Fibroblast of skin of scalp (primary cell): Measurements from ENCODE around the gene ERCC2.
A peak's percentile ranks its signal among the peaks of the same experiment; 100 is the strongest.
"Not testable (repeated sequence)": the region's sequence is repeated elsewhere in the genome, so short reads cannot be mapped to it uniquely, and the experiment has no call there.

Experiments
- DNase-seq: peaks from one replicate; pipeline ENCODE4 v3.0.0-alpha.2; 2013

The ERCC2 gene

DNA sequence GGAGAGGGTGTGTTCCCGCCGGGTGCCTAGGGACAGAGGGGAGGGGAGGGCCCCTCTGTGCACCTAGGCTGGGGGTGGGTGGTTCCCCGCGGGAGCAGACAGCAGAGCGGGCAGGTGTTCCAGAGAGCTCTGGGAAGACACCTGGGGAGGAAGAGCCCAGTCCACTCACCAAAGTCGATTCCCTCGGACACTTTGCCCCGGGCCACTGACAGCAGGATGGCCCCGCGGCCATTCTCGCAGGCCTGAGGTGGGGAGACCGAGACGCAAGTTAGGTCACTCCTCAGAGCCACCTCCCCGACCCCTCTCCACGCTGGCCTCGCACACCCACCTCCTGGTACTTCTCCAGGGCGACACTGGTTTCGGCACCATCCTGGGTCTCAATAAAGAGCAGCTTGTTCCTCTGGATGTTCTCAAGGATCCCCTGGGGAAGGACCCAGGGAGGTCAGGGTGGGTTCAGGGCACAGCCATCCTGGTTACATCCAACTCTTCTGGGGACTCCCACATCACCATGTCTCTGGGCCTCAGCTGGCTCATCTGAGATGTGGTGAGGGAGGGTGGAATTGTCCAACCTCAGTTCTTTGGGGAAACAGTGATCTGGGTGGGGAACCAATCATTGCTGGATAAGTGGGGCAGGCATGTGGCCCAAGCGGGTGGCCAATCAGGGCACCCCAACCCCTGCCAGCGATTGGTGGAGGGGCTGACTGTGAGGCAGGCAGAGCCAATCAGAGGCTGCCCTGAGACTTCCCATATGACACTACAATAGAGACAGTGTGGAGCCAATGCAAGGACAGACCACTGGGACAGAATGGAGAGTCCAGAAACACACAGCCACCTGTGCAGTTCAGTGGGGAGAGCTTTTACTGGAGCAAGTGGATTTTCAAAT lies 17.2 kb downstream of the ERCC2 start:
- no peak for DNase-seq

DNA sequence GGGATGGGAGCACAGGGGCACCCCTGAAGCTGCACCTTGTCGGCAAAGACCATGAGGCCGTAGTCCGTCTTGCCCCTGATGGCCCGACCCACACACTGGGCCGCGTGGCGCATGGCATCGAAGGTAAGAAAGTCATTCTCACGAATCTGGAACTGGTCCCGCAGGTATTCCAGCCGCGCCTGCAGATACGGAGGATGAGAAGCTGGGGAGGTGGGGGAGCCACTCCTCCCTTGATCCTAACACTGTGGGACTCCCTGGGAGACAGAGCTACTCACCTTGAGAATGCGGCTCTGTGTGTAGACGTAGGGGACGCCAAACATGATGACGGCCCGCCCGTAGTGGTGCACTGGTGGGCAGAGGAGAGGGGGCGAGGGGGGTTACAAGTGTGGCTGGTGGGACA lies 17.9 kb downstream of the ERCC2 start:
- DNase-seq, result no peak

DNA sequence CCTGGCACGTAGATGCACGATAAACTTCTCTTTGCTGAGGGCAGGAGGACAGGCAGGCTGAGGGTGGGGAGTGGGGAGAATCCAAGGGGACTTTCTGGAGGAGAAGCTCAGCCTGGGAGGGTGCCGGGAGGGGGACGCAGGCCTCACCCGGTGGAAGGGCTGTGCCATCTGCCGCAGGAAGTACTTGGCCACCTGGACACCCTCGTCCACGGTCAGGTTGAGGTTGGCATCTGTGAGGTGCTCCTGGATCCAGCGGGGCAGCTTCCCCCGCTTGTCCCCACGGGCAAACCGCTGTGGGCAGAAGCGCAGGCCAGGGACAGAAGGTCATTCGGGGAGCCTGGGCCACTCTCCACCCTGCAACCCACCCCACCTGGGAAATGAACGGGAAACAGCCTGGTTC lies 18.3 kb downstream of the ERCC2 start:
- no peak for DNase-seq

DNA sequence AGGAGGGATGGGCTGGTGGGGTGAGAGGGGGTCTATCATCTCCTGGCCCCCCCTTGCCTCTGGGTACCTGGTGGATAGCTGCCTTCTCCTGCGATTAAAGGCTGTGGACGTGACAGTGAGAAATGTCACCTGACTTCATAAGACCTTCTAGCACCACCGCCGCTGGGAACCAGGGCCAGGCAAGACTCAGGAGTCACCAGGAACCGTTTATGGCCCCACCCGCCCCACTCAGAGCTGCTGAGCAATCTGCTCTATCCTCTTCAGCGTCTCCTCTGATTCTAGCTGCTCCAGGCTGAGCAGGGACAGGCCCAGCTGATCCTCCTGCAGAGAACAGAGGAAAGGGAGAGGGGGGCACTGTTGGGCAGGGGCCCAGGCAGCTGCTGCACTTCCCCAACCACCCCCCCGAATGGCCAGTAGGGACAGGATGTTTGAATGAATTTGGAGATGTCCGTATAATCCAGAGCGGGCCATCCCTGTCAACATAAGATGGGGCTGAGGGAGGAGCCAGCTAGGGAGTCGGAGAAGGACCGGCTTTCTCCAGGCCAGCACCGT lies 18.9 kb downstream of the ERCC2 start:
- no peak for DNase-seq

DNA sequence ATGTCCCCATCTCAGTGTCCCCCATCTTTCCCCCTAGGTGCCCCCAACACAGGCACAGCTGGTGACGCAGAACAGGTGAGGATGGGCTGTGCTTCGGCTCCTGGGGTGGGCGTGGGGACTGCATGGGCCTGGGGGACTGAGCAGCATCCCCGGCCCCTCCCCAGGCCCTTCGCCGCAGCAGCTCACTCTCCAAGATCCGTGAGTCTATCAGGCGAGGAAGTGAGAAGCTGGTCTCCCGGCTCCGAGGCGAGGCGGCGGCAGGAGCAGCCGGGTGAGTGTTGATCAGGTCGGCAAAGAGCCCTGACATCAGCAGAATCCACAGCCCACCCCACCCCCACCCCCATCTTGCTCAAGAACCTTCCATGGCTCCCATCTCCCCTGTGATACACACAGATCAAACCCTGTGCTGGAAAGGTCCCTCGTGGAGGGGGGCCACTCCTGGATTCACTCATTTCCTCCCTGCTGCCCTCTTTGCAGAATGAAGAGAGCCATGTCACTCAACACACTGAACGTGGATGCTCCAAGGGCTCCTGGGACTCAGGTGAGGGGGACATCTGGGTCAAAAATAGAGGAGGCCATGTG lies 19.8 kb downstream of the ERCC2 start:
- DNase-seq, result no peak

DNA sequence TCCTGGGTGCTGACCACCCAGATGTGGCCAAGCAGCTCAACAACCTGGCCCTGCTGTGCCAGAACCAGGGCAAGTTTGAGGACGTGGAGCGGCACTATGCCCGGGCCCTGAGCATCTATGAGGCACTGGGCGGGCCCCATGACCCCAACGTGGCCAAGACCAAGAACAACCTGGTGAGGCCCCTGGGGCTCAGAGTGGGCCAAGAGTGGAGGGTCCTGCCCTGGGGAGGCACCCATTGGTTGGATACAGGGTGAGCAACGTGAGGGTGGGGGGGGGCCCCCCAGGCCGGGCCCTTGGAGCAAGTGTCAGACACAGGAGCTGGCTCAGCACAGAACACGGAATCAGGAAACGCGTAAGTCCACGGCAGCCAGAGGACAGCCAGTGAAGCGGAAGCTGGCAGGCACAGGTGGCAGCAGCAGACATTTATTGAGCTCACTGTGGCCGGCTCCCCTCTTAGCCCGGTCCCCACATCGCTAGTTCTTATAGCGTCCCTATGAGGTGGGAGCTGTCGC lies 20.9 kb downstream of the ERCC2 start:
- no peak for DNase-seq

DNA sequence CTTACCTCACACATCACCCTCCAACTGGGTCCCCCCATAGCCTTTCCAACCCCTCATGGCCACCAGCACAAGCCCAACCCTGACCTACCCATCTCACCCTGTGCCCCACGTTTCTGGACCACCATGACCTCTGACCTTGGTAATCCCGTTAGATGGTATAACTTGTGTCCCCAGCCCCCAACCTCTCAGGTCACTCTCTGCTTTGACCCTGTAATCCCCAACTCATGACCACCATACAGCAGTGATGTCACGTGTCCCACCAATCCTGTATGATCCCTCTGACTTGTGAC lies 21.3 kb downstream of the ERCC2 start:
- DNase-seq, result no peak

DNA sequence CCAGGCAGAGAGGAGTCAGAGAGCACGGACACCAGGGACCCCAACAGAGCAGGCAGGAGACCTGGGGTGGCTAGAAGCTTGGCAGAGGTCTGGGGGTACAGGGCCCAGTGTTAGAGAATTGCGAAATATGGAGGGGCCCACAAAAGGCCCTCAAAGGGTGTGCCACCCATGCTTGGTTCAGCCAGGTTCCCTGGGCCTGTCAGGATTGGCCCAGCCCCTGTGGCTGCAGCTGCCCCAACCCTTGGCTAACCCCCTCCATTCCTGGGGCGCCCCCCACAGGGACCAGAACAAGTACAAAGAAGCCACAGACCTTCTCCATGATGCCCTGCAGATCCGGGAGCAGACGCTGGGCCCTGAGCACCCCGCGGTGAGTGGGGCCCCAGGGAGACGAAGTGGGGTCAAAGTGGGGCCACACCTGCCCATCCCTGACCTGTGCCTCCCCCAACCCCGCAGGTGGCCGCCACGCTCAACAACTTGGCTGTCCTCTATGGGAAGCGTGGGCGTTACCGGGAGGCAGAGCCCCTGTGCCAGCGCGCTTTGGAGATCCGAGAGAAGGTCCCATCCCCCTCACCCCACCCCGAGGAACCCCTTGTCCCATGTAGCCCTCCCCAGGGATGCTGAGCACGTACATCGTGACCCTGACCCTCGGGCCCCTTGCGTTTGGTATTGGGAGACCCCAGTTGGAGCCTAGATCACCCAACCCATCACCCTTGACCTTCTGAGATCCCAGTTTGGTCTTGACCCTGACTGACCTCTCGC lies 21.8 kb downstream of the ERCC2 start:
- DNase-seq, result peak; percentile 19

DNA sequence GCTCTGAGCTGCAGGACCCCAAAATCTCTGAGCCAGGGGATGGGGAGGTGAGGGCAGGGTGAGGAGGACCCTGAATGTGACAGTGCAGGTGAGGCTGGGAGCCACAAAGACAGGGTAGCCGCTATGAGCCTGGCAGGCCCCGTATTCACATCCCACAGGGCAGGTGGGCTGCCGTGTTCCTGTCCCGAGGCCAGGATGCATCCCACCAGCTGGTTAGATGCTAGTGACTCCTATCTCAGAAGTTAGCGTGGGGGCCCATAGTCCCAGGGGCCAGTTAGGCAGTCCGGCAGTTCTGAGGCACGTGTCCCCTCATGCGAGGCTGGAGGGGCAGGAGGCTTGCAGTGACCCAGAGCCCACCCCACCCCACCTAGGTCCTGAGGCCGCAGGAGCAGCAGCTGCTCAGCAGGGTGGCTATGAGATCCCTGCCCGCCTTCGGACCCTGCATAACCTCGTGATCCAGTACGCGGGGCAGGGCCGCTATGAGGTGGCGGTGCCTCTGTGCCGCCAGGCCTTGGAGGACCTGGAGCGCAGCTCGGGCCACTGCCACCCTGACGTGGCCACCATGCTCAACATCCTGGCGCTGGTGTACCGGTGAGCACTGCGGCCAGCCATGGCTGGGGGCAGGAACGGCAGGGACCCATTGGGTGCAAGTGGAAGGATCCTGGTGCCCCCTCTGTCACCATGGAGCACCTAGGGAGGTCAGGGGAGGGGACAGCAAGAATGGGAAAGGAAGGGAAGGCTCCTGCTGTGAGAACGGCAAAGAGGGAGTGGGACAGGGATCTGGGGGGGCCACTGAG lies 22.6 kb downstream of the ERCC2 start:
- DNase-seq, result no peak

DNA sequence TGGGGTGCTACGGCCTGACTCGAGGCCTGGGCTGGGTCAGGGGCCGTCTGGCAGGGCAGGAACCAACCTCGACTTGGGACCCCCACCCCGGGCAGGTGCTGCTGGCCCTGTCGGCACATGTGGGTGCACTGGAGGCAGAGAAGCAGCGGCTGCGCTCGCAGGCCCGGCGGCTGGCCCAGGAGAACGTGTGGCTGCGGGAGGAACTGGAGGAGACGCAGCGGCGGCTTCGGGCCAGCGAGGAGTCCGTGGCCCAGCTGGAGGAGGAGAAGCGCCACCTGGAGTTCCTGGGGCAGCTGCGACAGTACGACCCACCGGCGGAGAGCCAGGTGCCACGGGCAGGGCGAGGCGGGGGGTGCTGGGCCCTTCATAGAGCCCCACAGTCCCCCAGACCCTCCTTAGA lies 23.9 kb downstream of the ERCC2 start:
- no peak for DNase-seq

DNA sequence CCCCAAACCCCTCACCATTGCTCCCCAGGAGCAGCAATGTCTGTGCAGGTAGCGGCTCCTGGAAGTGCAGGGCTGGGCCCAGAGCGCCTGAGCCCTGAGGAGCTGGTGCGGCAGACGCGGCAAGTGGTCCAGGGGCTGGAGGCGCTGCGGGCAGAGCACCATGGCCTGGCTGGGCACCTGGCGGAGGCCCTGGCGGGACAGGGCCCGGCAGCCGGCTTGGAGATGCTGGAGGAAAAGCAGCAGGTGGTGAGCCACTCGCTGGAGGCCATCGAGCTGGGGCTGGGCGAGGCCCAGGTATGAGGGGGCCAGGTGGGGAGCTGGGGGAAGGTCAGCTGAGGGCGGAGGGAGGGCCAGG lies 24.9 kb downstream of the ERCC2 start:
- no peak for DNase-seq

DNA sequence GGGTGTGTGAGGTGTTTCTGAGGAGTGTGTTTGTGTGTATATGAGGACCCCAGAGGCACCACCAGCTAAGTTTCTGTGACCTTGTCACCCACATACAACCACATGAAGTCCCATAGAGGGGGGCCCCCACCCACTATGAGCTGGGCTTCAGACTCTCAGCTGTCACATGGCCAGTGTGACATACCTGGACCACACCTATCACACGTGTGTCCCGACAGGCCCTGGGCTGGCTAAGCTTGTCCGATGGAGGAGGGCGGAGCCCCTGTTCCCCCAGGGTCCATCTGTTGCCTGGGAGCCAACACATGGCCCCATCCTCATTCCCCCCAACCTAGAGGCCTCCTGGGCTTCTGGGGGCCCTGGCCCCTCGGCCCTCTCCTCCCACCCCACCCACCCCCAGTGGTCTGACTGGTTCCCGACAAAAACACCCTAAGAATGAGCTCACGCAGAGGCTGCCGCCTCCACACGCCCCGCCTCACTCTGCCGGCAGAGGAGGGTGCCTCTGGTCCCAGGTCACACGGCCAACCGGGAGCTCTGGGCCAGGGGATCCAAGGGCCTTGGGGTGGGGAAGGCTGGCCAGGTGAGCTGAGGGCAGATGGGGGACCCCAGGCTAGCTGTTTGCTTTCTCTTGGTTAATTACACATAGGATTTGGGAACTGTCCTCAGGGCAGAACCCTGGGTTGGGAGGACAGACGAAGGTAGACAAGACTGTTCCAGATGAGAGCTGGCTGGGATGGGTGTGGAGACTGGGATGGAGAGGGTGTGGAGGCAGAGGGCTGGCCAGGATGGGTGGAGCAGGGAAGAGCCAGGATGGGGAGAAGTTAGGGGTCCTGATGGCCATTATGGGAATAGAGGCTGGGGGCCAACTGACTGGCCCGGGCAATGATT lies 25.5 kb downstream of the ERCC2 start:
- no peak for DNase-seq

DNA sequence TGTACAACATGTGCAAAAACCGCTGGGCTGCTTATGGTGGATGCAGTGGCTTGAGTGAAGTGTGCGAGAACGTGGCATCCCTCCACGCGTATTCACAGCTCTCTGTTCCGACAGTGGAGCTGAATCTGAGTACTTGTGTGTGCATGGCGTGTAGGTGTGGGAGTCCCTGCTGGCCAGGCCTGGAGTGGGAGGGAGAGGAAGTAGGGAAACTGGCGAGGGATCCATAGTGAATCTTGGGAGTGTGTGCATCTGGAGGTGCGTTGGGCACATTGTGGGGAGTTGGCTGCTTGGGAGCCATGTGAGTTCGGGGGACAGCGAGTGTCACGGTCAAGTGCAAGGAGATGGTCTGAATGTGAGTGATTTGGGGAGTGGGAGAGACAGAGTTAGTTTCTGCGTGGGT lies 27.5 kb downstream of the ERCC2 start:
- DNase-seq, result no peak

DNA sequence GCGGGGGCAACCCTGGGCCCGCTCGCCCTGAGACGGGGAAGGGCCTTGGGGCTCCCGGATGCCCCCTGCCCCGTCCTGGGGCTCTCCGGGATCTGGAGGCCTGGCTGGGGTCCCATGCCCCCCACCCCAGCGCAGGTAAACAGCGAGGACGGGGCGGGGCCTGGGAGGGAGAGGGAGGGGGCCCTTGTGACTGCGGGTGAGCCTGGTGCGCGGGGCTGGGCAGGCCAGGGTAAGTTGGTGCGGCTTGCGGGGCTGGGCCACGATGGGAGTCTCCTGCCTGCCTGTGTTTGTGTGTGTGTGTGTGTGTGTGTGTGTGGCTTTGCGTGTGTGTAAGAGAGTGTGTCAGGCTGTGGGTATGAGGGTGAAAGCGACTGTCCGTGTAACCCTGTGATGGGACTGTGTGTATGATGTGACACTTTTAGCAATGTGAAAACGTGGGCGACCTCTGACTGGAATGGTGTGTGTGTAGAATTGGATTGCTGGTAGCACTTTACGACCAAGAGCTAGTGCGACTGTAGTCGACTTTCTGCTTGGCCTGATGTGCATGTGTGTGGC lies 29.4 kb downstream of the ERCC2 start:
- DNase-seq, result no peak

DNA sequence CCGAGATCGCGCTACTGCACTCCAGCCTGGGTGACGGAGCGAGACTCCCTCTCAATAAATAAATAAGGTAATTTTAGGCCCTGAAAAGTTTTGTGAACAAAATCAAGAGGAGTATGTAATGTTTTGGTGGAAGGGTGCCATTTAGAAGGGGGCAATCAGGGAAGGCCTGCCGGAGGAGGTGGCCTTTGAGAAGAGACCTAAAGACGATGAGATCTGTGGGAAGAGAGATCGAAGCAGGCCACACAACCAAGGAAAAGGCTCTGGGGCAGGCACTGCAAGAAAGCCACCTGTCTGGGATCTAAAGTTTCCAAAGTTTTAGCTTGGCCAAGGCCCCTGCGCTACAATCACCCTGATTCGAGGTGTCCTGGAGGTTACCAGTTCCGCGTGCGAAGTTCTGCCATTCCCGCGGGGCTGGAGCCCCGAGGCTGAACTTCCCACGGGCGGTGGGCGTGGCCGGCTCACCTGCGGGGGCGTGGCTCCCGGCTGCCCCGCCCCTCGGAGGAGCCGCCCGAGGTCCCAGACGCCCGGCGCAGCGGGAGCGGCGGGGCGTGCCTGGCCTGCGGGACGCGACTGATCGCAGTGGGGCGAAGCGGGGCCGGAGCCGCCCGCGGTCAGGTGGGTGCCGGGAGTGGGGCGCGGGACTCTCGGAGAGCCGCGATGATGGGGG lies 30.0 kb downstream of the ERCC2 start, which contains the start of gene KLC3:
TSS of gene KLC3 (plus strand) at position 519 of the 667 bp plus-strand sequence. CDS start 4,792 bp downstream, outside the sequence.
- no peak for DNase-seq

DNA sequence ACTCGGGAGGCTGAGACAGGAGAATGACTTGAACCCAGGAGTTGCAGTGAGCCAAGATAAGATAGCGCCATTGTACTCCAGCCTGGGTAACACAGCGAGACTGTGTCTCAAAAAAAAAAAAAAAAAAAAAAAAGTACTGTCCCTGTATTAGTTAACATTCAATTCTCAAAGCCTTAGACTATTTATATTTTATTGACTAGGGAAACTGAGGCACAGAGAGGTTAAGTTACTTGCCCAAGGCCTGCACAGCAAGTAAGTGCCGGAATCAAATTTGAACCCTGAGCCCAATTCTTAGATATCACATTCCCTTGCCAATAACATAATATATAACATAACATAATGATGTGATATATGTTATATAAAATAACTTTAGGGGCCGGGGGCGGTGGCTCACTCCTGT lies 30.7 kb downstream of the ERCC2 start:
- DNase-seq, result no peak

DNA sequence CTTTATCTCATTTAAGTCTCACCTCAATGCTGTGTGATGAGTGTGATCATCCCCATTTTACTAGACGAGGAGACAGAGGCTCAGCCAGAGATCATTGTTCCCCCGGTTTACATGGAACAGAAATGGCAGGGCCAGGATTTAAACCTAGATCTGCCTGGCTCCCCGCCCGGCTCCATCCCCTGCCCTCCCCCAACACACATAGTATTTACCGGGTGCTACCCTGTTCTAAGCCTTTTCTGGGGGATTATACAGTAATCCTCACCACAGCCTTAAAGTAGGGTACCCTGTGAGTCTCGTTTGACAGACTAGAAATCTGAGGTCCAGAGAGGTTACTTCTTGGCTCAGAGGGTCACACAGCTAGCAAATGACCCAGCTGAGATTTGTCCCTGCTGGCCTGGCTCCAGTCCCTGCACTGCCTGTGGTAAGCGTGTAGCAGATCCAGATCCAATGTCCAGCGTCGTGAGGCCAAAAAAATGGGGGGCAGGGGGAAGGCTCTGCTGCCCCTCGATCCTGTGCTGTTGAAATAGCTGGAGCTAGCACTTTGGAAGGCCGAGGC lies 33.6 kb downstream of the ERCC2 start:
- no peak for DNase-seq

DNA sequence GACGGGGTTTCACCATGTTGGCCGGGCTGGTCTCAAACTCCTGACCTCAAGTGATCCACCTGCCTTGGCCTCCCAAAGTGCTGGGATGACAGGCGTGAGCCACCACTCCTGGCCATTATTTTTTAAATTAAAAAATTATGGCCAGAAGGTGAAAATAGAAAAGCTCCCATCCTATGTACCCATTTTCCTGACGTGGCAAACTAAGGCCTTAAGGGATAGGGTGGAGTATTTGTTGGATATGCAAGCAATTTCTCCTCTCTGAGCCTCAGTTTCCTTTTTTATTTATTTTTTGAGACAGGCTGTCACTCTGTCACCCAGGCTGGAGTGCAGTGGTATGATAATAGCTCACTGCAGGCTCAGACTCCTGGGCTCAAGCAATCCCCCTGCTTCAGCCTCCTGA lies 35.5 kb downstream of the ERCC2 start:
- not testable (repeated sequence) for DNase-seq

DNA sequence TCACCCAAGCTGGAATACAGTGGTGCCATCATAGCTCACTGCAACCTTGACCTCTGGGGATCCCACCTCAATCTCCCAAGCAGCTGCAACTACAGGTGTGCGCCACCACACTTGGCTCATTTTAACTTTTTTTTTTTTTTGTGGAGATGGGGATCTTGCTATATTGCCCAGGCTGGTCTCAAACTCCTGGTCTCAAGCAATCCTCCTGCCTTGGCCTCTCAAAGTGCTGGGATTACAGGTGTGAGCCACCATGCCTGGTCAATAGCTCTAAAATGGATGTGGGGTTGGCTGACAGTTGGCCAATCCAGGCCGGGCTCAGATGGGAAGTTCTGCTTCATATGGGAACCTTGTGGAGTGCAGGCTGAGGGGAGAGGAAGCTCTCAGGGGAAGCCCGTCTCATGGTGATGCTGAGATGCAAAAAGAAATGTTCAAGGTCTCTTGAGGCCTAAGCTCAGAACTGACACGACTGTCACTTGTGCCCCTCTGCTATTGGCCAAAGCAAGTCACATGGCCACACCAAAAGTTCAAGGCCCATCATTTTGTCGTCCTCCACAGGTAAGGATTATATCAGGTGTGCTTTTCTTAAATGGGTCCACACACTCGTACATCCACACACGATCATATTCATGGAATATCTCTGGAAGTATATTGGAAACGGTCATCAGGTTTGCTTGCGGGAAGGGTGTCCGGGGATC lies 36.6 kb downstream of the ERCC2 start:
- no peak for DNase-seq

DNA sequence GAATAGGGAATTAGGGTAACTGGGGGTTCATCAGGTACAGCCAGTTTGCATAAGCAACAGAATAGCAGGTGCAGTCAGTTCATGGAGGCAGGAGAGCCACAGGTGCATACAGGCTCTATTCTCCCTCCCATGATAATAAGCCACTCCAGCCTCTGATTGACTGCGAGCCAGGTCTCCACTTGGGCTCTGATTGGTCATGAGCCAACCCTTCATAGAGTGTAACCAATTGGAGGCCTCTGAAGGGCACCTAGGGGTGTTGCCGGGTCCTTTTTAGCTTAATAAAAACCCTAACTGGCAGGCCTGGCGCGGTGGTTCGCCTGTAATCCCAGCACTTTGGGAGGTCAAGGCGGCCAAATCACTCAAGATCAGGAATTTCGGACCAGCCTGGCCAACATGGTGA lies 39.0 kb downstream of the ERCC2 start:
- no peak for DNase-seq
